NCI-H2029 treated with DMSO at 0.1 percent for 48 hours (cell line): ENCODE measurements around the gene NSUN2.

Experiments
- DNase-seq: peaks from one replicate; lab custom pipeline; 2025; lab: John Stamatoyannopoulos, UW

NSUN2 gene

DNA sequence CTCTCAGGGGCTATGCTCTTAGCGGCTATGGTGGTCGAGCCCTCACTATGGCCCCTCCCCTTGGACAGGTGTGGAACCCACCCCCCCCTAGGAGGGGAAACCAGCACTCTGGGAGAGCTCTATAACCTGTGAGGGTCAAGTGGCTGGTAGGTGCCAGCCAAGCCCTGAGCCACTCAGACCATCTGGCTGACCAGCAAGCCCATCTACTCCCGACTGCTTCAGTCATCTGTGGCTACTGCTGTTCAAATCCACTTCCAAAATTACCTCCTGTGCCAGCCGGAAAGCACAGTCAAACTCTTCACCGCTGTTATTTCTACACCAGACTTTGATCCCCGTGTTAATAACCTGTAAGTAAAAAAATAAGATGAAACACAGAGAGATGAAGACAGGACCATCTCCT, 28.5 kb downstream of the NSUN2 start:
- DNase-seq: no peak

DNA sequence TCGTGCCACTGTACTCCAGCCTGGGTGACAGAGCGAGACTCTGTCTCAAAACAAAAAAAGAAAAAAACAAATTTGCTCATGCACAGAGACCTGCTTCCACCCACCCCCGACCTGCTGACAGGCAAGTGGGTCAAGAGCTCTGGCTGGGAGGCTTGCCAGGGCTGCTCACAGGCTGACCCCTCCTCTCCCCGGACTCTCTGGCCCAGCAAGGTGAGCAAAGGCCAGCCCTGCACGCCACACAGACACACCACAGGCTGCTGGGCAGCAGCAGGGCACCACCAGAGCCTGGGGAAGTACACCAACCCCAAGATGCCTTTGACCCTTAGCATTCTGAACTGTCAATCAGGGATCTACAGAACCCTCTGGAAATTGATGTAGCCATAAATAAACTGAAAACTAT, 29.2 kb downstream of the NSUN2 start:
- DNase-seq: no peak

DNA sequence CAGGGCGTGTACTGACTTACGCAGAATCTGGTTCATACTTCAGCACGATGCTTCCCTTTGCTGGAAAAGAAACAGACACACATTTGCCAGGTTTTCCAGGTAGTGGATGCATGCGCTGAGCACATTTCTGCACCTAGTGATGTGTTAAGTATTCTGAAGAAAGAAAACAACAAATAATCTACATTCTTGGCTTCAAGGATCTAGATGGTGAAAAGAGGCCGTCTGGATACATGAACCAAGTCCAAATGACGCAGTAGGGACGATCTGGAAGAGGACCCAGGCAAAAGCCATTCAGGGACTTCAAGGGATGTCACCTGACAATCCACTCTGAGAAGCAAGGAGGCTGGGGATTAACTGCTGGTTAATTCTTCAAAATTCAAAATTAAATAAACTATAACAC, 30.4 kb downstream of the NSUN2 start:
- no peak for DNase-seq

DNA sequence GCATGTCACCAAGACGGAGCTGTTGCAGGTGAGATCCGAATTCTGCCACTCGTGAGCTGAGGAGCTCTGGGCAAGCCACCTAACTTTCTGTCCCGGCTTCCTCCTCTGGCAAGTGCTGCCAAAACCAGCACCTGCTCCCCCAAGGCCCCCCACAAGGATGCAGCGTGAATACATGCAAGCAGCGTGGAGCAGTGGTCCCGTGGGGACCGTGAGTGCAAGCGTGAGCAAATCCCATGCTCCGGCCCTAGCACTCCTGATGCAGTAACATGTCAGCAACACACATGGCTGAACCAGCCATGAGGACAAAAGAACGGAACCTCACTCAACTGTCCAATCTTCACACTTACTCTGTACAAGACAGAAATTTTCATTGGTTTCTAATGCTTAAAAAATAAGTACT, 31.0 kb downstream of the NSUN2 start:
- no peak for DNase-seq

DNA sequence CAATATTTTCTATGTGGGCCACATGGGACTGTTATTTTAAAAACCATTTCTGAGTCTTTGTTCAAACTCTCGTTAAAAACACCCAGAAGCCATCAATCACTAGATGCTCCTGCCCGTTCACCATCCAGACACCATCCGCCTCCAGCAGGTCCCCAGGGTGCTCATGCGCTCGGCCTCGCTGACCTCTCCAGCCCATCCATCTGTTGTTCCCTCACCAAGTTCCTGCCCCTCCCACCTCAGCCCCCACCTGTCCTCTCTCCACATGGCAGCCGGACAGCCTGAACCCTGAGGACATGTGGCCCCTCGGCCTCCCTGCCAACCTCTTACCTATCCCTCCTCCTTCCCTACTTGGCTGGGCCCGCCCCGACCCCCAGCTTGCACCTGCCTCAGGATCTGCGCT, 31.6 kb downstream of the NSUN2 start:
- no peak for DNase-seq

DNA sequence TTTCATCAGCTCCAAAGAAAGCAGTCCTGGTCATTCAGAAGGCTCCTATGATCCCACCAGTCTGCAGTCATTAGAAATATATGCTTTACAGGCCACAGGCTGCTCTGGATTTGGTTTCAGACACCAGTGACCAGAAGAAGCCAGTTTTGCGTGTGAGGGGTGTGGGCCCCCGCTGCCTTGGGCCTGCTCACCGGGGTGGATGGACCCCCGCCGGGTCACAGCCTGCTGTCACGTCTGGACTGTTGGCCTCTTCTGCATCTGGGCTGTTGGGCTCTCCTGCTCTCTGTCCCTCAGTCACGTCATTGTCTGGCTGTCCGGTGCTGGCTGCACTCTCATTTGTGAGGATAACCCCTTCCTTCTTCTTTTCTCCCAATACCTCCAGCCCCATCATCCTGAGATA, 33.1 kb downstream of the NSUN2 start:
- DNase-seq: no peak

DNA sequence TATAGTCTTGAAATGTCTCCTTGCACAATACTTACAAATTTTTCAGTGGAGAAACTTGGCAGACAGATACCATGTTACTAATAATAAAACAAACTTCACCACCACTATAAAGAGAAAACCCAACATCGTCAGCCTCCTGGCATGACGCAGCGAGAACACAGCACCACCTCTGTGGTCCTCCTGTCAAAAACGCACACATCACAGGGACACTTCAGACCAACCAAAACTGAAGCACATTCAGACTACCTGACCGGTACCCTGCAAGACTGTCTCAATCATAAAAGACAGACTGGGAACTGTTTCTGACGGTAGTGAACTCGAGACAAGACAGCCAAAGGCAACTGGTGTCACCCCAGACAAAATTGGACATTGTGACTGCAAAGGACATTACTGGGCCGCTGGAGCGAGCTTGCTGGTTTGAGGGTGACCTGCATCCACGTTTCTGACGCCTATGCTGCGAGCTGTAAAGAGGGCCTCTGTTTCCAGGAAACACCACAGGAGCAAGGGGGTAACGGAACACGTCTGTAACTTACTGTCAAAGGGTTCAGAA, 34.4 kb downstream of the NSUN2 start:
- no peak for DNase-seq

DNA sequence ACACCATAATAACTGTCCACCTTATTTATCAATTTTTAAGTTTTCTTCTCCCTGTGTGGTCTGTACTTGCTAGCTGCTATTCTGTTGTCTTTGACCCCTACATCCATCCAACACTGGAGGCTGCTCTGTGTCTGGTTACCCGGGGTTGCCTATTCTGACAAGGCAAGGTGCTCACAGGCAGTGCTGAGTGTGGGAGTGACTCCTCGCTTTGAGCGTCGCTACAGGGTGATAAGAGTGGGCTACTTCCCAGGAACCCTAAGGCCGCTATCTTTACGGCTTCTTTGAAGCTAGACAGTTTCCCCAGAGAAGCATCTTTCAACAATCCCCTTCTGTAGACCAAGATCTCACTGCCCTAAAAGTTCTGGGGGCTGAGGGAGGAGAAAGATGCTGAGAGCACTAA, 35.3 kb downstream of the NSUN2 start:
- DNase-seq: no peak

DNA sequence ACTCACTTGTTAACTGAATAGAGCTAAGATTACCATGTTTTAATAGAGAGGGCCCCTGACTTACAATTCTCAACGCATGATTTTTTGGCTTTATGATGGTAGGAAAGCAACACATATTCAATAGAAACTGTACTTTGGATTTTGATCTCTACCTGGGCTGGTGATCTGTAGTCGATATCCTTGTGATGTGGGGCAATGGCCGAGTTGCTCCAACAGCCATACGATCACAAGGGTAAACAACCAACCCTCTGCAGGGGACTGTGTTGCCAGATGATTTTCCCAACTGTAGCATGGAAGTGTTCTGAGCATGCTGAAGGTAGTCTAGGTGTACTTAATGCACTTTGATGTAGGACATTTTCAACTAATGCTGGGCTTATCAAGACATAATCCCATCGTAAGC, 36.5 kb downstream of the NSUN2 start:
- DNase-seq: no peak

DNA sequence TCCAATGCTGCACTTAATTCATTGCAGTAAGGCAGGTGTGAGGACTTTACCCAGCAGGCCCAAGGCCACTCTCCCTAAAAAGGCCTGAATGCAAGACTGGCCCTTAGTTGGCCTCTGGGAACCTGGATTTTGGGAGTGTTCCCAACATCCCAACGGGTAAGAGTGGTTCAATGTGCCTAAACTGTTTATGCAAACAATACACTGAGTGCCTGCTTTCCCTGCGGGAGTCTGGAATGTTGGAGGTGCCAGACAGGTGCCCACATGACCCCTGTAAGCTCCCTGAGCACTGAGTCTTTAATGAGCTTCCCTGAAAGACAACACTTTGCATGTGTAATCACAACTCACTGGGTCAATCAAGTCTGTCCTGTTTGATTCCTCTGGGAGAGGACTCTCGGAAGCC, 37.4 kb downstream of the NSUN2 start:
- no peak for DNase-seq

DNA sequence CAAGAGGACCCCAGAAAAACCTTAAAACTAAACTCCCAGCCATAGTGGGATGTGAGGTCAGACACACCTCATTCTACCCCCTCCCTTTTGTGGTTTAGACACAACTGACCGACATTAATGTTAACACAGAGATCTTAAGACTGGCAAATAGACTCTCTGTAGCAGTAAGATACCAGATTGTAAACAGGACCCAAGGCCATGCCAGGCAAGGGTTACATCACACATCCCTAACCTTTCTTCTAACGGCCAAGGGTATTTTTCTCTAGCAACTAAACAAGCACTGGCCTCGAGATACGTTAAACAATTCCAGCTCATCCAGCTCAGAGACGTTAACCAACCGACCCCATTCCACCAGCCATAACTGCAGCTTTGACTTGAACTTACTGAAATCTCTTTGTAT, 38.8 kb downstream of the NSUN2 start:
- DNase-seq: no peak

DNA sequence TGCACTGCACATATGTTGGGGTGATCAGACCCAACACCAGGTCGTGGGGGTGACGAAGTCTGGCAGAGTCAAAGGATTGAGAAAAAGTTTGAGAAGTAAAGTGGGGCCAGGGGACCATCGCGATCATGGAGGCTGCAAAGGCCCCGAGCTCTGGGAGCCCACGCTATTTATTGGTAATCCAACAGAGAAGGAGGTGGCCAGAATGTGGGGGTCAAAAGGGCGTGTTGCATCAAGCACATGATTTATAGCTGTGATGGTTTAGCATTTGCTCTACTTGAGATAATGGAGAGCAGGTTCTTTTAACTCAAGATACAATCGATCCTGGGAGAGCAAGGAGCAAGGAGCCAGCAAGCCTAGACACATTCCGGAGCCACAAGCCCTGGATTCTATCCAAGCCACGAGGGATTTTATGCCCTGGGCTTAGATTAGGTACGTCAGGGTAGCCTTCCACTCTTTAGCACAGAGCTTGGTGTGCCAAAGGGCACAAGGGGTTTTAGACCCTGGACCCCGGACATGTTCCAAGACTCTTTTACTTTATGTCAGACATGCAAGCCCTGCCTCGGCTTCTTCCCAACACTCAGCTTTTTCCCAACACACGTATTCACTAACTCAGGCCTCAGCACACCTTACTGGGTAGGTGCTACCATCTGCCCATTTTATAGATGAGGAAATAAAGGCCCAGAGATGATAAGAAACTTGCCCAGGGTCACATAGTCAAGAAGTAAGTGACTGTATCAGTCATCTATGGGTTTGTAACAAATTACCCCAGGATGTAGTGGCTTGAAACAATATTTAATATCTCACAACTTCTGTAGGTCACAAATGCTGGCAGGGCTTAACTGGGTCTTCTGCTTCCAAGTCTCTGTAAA, 39.5 kb downstream of the NSUN2 start:
- no peak for DNase-seq

DNA sequence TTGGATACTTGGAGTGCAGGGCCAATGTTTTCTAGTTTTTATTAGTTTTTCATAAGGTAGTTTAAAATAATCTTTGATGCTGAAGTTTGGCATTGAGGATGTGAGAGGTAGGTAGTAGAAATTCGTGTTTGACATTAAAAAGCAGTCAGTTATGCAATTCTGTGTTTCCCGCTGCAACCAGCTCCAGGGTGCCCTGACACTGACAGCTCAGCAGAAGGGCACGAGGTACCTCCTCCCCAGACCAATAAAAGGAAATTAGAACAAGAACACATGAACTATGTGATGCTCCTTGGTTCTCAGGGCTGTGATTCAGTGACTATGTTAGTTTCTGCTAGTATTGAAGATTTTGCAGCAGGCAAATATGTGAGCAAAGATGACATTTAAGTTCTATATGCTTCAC, 40.2 kb downstream of the NSUN2 start:
- no peak for DNase-seq

DNA sequence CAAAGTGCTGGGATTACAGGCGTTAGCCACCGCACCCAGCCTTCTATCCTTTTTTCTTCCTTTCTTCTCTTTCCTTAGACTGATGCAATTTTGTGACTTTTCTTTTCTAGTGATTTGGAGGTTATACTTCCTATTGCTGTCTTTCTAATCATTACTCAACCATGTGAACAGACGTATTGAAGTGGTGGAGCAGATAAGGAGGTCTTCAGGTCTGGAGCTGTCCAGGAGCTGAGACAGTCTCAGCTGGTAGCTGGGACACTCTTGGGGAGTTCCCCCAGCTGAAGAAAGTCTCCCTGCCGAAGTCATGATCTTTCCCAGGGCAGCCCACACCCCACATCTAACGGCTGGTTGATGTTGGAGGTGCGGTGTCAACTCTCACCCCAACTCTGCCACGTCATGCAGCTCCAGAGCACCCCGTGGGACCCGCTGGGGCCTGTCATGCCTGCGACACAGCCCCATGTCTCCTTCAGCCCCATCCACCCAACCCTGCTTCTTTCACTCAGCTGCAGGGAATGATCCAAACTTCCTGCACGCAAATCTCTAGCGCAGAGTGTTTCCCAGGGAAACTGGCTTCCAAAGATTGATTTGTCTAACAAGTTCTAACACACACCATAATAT, 41.1 kb downstream of the NSUN2 start:
- no peak for DNase-seq

DNA sequence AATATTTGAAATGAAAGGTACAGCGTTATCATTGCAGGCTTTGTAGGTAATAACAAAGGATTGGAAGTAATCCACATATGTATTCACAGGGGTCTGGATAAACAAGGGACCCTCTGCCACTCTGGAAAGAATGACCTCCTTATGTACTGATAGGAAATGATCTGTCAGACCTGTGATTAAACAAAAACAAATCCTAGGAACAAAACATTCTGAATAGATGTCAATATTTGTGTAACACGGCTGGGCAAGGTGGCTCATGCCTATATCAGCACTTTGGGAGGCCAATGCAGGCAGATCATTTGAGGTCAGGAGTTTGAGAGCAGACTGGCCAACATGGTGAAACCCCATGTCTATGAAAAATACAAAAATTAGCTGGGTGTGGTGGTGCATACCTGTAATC, 42.3 kb downstream of the NSUN2 start:
- DNase-seq: no peak

DNA sequence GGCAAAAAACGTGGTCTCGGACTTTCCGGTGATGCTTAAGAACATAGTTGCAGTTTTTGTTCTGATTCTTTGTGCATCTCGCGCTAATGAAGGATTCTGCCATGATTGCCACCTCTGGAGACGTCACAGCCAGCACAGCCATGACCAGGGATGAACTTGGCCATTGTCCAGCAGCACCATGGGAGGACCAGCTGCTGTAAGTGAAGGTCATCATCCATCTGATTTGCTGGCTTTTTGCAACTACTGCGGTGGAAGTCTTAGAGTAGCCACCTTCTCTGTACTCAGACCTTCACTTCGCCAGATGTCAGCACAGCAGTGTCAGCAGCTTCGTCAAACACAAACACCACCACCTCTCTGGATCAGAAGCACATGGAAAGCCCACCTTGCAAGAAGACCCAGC, 45.7 kb downstream of the NSUN2 start:
- no peak for DNase-seq

DNA sequence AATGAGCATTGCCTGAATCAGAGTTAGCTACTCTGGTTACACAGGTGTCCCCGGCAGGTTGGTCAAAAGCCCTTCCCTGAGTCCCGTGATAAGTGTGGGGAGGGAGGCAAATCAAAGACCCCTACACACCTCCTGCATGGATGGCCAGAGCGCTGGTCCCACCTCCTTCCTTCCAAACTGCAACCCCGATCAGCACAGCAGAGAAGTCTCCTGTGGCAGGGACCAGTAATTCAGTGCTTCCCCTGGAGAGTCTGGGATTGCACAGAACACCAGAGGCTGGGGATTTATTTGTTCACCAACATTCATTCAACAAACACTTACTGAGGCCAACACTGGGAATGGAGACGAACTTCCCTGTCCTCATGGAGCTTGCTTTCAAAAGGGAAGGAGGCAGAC, 46.2 kb downstream of the NSUN2 start:
- DNase-seq: no peak

DNA sequence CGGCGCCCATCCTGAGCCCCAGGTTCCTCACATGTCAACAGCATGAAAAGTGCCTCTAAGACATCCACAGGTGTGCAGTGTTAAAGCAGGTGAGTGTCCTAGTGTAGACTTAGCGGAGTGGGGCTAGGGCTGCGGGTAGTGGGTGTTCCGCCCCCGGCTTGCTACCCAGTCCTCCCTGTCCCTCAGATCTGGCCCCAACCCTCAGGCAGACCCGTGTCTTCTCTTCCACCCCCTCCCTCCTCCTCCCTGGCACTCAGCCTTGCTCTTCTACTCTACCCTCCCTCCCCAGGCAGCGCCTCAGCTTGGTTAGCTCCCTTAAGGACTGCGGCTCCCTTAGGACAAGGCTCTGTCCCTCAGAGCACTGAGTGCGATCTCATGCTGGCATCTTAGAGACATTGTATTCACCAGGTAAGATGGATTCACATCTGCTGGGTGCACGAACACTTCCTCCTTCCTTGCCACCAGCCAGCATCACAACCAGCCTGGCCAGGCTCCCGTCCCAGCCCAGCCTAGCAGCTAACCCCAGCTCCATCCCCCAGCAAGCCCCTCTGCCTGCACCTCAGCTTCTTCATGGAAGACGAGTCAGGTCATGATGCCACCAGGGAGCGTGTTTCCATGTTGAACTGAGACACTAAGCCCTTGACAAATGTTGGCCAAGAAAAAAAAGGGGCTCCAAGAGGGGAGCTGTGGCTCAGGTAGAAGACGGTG, 46.8 kb downstream of the NSUN2 start:
- no peak for DNase-seq

DNA sequence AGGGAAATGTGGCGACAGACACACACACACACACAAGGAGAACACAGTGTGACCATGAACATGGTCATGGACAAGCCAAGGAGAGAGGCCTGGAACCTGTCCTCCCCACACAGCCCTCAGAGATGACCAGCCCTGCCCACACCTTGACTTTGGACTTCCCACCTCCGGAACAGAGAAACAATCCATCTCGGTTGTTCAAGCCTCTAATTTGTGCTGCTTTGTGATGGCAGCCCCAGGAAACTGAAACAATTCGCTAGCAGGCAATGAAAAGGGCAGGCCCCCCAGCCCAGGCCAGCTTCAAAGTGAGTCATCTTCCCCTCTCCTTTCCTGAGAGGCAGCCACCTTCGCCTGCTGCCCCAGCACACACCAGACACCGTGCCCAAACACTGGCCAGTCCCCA, 47.7 kb downstream of the NSUN2 start:
- no peak for DNase-seq

DNA sequence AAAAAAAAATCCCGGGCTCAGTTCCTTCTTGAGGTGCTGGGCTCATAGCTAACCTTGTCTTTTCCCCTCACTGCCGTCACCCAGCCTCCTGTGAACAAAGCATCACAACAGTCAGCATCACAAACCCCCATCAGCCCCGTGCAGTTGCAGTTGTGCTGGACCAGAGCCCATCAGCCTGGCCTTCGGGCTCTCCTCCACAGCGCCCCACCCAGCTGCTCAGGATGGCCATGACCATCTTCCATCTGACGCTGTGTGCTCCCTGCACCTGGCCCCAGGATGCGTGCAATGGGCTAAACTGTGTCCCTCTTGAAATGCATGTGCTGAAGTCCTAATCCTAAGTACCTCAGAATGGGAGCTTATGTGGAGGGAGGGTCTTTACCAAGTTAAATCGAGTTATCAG, 48.1 kb downstream of the NSUN2 start:
- no peak for DNase-seq

DNA sequence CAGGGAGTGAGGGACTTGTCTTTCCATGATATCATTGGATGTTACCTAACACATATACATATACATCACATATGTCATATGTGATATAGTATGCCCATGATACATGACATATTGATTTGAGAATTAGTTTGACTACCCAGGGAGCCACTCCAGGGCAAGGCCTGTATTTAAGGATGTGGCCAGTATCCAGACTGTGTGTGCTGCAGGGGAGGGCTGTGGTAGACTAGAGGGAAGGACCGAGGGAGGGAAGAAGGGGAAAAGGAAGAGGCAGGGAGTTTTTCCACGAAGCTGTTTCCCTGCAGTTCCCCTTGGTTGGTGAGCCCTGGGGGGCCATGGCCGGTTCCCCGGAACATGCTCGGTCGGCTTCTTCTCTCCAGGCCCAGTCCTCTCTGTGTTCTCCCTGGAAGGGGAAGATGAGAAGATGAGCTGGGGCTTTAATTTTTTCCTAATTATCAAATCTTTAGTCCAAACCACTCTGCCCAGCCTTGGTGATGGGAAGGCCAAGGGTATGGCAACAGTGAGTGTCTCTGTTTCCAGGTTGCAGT, 48.7 kb downstream of the NSUN2 start:
- DNase-seq: no peak

DNA sequence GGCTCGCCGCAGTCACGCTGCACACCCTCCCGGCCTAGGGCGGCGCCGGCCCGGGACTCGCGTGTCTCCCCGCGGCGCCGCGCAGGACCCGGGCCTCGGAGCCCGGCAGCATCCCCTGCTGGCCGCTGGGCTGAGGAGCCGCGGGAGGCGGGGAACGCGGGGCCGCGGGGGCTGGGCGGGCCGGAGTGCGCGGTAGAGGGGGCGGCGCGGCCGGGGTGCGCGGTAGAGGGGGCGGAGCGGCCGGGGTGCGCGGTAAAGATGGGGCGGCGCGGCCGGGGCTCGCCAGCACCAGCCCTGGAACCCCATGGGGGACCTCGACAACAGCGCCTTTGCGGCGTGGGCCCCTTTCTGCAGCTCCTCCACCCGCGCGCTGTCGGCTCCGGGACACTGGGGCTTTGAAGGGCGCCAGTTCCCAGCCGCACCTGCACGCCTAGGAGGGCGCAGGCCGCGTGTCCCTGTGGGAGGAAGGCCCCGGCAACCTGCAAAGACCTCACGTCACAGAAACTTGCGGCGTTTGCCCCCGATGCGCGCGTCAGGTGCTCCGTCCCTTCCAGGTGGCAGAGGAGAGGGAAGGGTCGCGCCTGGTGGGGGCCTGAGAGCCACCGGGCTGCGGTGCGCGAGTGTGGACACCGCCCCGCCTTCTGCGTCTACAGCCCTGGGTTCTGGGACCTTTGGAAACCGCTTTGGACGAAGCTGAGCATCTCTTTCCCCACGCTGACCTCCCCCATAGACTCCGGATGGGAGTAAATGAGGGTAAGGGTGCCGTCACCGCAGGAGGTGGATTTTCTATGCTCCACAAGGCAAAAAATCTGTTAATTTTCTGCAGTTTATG, 49.6 kb downstream of the NSUN2 start:
- DNase-seq: no peak
